Measurements from ENCODE around the gene C11orf91. TPM values are rescaled to one million over a fixed set of nuclear protein-coding genes. Genes with fewer than 3 reads are reported as not detected.
"Not testable (repeated sequence)": the region's sequence is repeated elsewhere in the genome, so short reads cannot be mapped to it uniquely, and the experiment has no call there.

The C11orf91 gene
- total and polyA plus RNA-seq, 4 donors = 0.97 TPM; not detected in 3

GRCh38 chr11:33713856-33714398, 13.3 kb upstream of the C11orf91 start:
- H3K27me3 ChIP-seq (ENCODE audit: control insufficient read depth in 1 of 2, insufficient read depth in 2 of 2, low read length in 1 of 2) = no peaks in the 10 kb centered on the region
- H3K27ac ChIP-seq (ENCODE audit: low read depth in 1 of 2, low read length in 2 of 2) = no peak overlapping the region
- no peak overlapping the region for H3K4me3 ChIP-seq (ENCODE audit: low read length in 2 of 2)
- intact Hi-C loops (cut with DNase I) = no loop called here
- no peaks in the 10 kb centered on the region for H3K9me3 ChIP-seq (ENCODE audit: control insufficient read depth, low read length)
- ATAC-seq (ENCODE audit: low FRiP score) = no peak
- DNase-seq = no peak
- 78 to 81% methylated on average over 4 of the region's 4 CpGs for WGBS, 2 donors
- peaks cover 17 to 19% of the 10 kb centered on the region in 2 donors for H3K36me3 ChIP-seq (ENCODE audit: control insufficient read depth in 1 of 2, insufficient read depth in 2 of 2, low read length in 1 of 2)
- no peaks in the 10 kb centered on the region for H3K4me1 ChIP-seq (ENCODE audit: control insufficient read depth in 1 of 2, insufficient read depth in 2 of 2, low read length in 2 of 2)

- 81 to 83% methylated on average over 5 of the region's 5 CpGs for WGBS, 2 donors
- H3K27me3 ChIP-seq (ENCODE audit: control insufficient read depth in 1 of 2, insufficient read depth in 2 of 2, low read length in 1 of 2) = no peaks in the 10 kb centered on the region
- ATAC-seq (ENCODE audit: low FRiP score) (no peak), DNase-seq (no peak)
- H3K27ac ChIP-seq (ENCODE audit: low read depth in 1 of 2, low read length in 2 of 2) = no peak overlapping the region
- intact Hi-C loops (cut with DNase I) = no loop called here
- no peaks in the 10 kb centered on the region for H3K9me3 ChIP-seq (ENCODE audit: control insufficient read depth, low read length)
- H3K4me1 ChIP-seq (ENCODE audit: control insufficient read depth in 1 of 2, insufficient read depth in 2 of 2, low read length in 2 of 2) = no peaks in the 10 kb centered on the region
- peaks cover 17 to 18% of the 10 kb centered on the region in 2 donors for H3K36me3 ChIP-seq (ENCODE audit: control insufficient read depth in 1 of 2, insufficient read depth in 2 of 2, low read length in 1 of 2)
- no peak overlapping the region for H3K4me3 ChIP-seq (ENCODE audit: low read length in 2 of 2)
Measured at GRCh38 chr11:33713151-33713855, 12.7 kb upstream of the C11orf91 start.

DNA sequence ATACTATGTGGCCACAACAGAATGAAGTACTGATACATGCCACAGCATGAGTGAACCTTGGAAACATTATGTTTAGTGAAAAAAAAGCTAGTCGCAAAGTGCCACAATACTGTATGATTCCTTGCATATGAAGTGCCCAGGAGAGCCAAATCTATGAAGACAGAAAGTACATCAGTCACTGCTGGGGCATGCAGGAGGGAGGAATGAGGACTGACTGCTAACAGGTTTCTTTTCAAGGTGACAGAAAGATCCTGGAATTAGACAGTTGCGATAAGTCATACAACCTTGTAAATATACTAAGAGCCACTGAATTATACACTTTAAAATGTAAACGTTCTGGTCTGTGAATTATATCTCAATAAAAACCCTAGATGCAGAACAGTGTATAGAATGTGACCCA, 11.8 kb upstream of the C11orf91 start:
- Histone ChIP-seq H3K4me3 (ENCODE audit: low read length in 2 of 2) (no peak overlapping the region), H3K27ac (ENCODE audit: low read depth in 1 of 2, low read length in 2 of 2) (no peak overlapping the region), H3K9me3 (ENCODE audit: control insufficient read depth, low read length) (no peaks in the 10 kb centered on the region), H3K27me3 (ENCODE audit: control insufficient read depth in 1 of 2, insufficient read depth in 2 of 2, low read length in 1 of 2) (no peaks in the 10 kb centered on the region), H3K4me1 (ENCODE audit: control insufficient read depth in 1 of 2, insufficient read depth in 2 of 2, low read length in 2 of 2) (peaks cover 0 to 2% of the 10 kb centered on the region in 2 donors), H3K36me3 (ENCODE audit: control insufficient read depth in 1 of 2, insufficient read depth in 2 of 2, low read length in 1 of 2) (peaks cover 17 to 18% of the 10 kb centered on the region in 2 donors)
- intact Hi-C loops (cut with DNase I) = no loop called here
- DNase-seq = no peak
- ATAC-seq (ENCODE audit: low FRiP score) = no peak
- WGBS, 2 donors = 89% methylated on average over 3 of the region's 3 CpGs

GRCh38 chr11:33709466-33709865, 8.8 kb upstream of the C11orf91 start:
- ATAC-seq (ENCODE audit: low FRiP score) (no peak), DNase-seq (no peak)
- H3K27me3 ChIP-seq (ENCODE audit: control insufficient read depth in 1 of 2, insufficient read depth in 2 of 2, low read length in 1 of 2) = no peaks in the 10 kb centered on the region
- no peak overlapping the region for H3K27ac ChIP-seq (ENCODE audit: low read depth in 1 of 2, low read length in 2 of 2)
- H3K4me3 ChIP-seq (ENCODE audit: low read length in 2 of 2) = no peak overlapping the region
- H3K4me1 ChIP-seq (ENCODE audit: control insufficient read depth in 1 of 2, insufficient read depth in 2 of 2, low read length in 2 of 2) = peaks cover 0 to 2% of the 10 kb centered on the region in 2 donors
- no peaks in the 10 kb centered on the region for H3K9me3 ChIP-seq (ENCODE audit: control insufficient read depth, low read length)
- intact Hi-C loops (cut with DNase I) = no loop called here
- peaks cover 17% of the 10 kb centered on the region in 2 donors for H3K36me3 ChIP-seq (ENCODE audit: control insufficient read depth in 1 of 2, insufficient read depth in 2 of 2, low read length in 1 of 2)
- 60 to 68% methylated on average over 3 of the region's 3 CpGs for WGBS, 2 donors

- peaks cover 16% of the 10 kb centered on the region in 2 donors for H3K36me3 ChIP-seq (ENCODE audit: control insufficient read depth in 1 of 2, insufficient read depth in 2 of 2, low read length in 1 of 2)
- no peak for DNase-seq
- H3K27me3 ChIP-seq (ENCODE audit: control insufficient read depth in 1 of 2, insufficient read depth in 2 of 2, low read length in 1 of 2) = no peaks in the 10 kb centered on the region
- WGBS, 2 donors = 89 to 91% methylated on average over 1 of the region's 1 CpG
- no peaks in the 10 kb centered on the region for H3K9me3 ChIP-seq (ENCODE audit: control insufficient read depth, low read length)
- peaks cover 0 to 2% of the 10 kb centered on the region in 2 donors for H3K4me1 ChIP-seq (ENCODE audit: control insufficient read depth in 1 of 2, insufficient read depth in 2 of 2, low read length in 2 of 2)
- H3K4me3 ChIP-seq (ENCODE audit: low read length in 2 of 2) = no peak overlapping the region
- H3K27ac ChIP-seq (ENCODE audit: low read depth in 1 of 2, low read length in 2 of 2) = no peak overlapping the region
- no peak for ATAC-seq (ENCODE audit: low FRiP score)
- intact Hi-C loops (cut with DNase I) = no loop called here
Measured at GRCh38 chr11:33708985-33709384, 8.4 kb upstream of the C11orf91 start.

DNA sequence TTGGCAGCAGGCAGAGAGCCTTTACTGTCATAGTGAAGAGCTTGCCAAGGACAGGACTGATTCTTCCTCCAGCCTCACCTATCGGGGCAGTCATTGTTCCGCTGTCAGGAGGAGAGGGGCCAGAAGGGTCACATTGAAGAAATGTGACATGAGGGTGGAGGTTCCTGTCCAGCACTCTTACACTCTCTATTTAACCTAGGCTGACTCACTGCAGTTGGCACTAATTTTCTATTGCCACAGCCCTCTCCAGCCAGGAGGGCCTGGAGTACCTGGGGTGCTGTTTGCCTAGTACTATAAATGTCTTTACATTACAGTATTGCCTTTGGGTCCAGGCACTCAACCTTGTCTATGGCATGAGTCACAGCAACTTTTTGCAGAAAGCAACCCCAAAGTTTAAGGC, 7.2 kb upstream of the C11orf91 start:
- not testable (repeated sequence) for DNase-seq

DNA sequence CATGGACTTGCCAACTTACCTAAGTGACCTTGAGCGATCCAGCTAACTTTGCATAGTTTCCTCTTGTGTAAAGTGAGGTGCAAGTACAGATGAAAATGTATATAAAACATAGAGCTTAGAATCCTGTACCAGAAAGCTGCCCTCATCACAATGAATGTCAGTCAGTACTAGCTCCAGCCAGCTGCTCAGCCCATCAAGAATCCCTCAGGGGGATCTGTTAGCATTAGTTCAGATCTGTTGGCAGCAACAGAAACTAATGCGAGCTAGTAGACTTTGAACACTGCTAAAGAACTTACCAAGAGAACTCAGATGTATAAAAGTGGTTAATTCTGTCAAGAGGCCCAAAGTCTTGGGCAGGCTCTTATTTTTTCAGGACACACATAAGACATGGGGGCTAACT, 6.3 kb upstream of the C11orf91 start:
- H3K36me3 ChIP-seq (ENCODE audit: control insufficient read depth in 1 of 2, insufficient read depth in 2 of 2, low read length in 1 of 2) = peaks cover 6 to 12% of the 10 kb centered on the region in 2 donors
- no peaks in the 10 kb centered on the region for H3K27me3 ChIP-seq (ENCODE audit: control insufficient read depth in 1 of 2, insufficient read depth in 2 of 2, low read length in 1 of 2)
- WGBS, 2 donors = 89 to 96% methylated on average over 2 of the region's 2 CpGs
- intact Hi-C loops (cut with DNase I) = no loop called here
- H3K9me3 ChIP-seq (ENCODE audit: control insufficient read depth, low read length) = no peaks in the 10 kb centered on the region
- H3K27ac ChIP-seq (ENCODE audit: low read depth in 1 of 2, low read length in 2 of 2) = no peak overlapping the region
- peaks cover 0 to 2% of the 10 kb centered on the region in 2 donors for H3K4me1 ChIP-seq (ENCODE audit: control insufficient read depth in 1 of 2, insufficient read depth in 2 of 2, low read length in 2 of 2)
- DNase-seq (no peak), ATAC-seq (ENCODE audit: low FRiP score) (no peak)
- H3K4me3 ChIP-seq (ENCODE audit: low read length in 2 of 2) = no peak overlapping the region

More for the DNA sequence above, 7.2 kb upstream of the C11orf91 start:
- H3K27ac ChIP-seq (ENCODE audit: low read depth in 1 of 2, low read length in 2 of 2); intact Hi-C loops (cut with DNase I); H3K9me3 ChIP-seq (ENCODE audit: control insufficient read depth, low read length); H3K27me3 ChIP-seq (ENCODE audit: control insufficient read depth in 1 of 2, insufficient read depth in 2 of 2, low read length in 1 of 2); H3K4me1 ChIP-seq (ENCODE audit: control insufficient read depth in 1 of 2, insufficient read depth in 2 of 2, low read length in 2 of 2); H3K4me3 ChIP-seq (ENCODE audit: low read length in 2 of 2); ATAC-seq (ENCODE audit: low FRiP score): not testable (repeated sequence)
- 100% methylated on average over 1 of the region's 2 CpGs; no CpG with 5 or more reads in 1 of the 2 donors for WGBS, 2 donors
- H3K36me3 ChIP-seq (ENCODE audit: control insufficient read depth in 1 of 2, insufficient read depth in 2 of 2, low read length in 1 of 2) = peaks cover 10 to 14% of the 10 kb centered on the region in 2 donors

DNA sequence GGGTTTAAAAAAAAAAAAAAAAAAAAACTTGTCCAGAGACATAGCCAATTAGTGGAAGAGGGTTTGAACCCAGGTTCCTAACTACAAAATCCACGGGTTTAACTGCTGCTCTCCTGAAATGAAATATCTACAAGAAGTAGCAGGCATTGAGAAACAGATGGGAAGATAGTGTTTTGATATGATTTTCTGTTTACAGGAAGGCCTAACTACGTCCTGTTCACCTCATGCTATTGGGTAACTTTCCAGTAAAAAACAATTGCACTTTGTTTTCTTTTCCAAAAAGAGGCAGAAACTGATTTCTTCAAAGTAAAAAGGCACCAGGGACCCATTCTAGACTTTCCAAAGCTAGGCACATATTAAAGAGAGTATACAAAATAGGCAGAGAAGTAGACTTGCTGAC, 5.9 kb upstream of the C11orf91 start:
- Histone ChIP-seq H3K9me3 (ENCODE audit: control insufficient read depth, low read length) (no peaks in the 10 kb centered on the region), H3K4me3 (ENCODE audit: low read length in 2 of 2) (no peak overlapping the region), H3K36me3 (ENCODE audit: control insufficient read depth in 1 of 2, insufficient read depth in 2 of 2, low read length in 1 of 2) (peaks cover 6 to 12% of the 10 kb centered on the region in 2 donors), H3K4me1 (ENCODE audit: control insufficient read depth in 1 of 2, insufficient read depth in 2 of 2, low read length in 2 of 2) (peaks cover 0 to 2% of the 10 kb centered on the region in 2 donors), H3K27me3 (ENCODE audit: control insufficient read depth in 1 of 2, insufficient read depth in 2 of 2, low read length in 1 of 2) (no peaks in the 10 kb centered on the region), H3K27ac (ENCODE audit: low read depth in 1 of 2, low read length in 2 of 2) (no peak overlapping the region)
- ATAC-seq (ENCODE audit: low FRiP score) = no peak
- intact Hi-C loops (cut with DNase I) = no loop called here
- 75 to 79% methylated on average over 2 of the region's 2 CpGs for WGBS, 2 donors
- DNase-seq = no peak

Data from aorta (tissue), 5 donors.